ENCODE measurements around the gene TMC7. TPM values are rescaled to one million over a fixed set of nuclear protein-coding genes. Genes with fewer than 3 reads are reported as not detected.

Gene TMC7
- total and polyA plus RNA-seq, 2 of the 13 experiments (the other 11 are each of a cell fraction or from before 2014, with no cell fraction given) = 1.2 to 5.1 TPM

GRCh38 chr16:19068237-19068815 is 84.6 kb downstream of the TMC7 start (continued):
- TF ChIP-seq CREM (IDR thresholded peaks at IDR 0.05) = no peak
- no peak for TF ChIP-seq CREM (CRISPR knock-in tag; IDR thresholded peaks at IDR 0.05)
- TF ChIP-seq SP4 (CRISPR knock-in tag; IDR thresholded peaks at IDR 0.05) = no peak
- TF ChIP-seq PITX1 (CRISPR knock-in tag; IDR thresholded peaks at IDR 0.05) = no peak
- no peak for TF ChIP-seq HOXD1 (CRISPR knock-in tag; IDR thresholded peaks at IDR 0.05)
- TF ChIP-seq ZNF619 (CRISPR knock-in tag; IDR thresholded peaks at IDR 0.05) = no peak
- TF ChIP-seq STAG1 (CRISPR knock-in tag; IDR thresholded peaks at IDR 0.05) = no peak
- TF ChIP-seq ATF5 (CRISPR knock-in tag; IDR thresholded peaks at IDR 0.05; ENCODE audit: low read depth) = no peak
- TF ChIP-seq, protein P1, sequence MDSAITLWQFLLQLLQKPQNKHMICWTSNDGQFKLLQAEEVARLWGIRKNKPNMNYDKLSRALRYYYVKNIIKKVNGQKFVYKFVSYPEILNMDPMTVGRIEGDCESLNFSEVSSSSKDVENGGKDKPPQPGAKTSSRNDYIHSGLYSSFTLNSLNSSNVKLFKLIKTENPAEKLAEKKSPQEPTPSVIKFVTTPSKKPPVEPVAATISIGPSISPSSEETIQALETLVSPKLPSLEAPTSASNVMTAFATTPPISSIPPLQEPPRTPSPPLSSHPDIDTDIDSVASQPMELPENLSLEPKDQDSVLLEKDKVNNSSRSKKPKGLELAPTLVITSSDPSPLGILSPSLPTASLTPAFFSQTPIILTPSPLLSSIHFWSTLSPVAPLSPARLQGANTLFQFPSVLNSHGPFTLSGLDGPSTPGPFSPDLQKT (CRISPR knock-in tag; IDR thresholded peaks at IDR 0.05; ENCODE audit: borderline replicate concordance) = no peak
- TF ChIP-seq, protein P2, sequence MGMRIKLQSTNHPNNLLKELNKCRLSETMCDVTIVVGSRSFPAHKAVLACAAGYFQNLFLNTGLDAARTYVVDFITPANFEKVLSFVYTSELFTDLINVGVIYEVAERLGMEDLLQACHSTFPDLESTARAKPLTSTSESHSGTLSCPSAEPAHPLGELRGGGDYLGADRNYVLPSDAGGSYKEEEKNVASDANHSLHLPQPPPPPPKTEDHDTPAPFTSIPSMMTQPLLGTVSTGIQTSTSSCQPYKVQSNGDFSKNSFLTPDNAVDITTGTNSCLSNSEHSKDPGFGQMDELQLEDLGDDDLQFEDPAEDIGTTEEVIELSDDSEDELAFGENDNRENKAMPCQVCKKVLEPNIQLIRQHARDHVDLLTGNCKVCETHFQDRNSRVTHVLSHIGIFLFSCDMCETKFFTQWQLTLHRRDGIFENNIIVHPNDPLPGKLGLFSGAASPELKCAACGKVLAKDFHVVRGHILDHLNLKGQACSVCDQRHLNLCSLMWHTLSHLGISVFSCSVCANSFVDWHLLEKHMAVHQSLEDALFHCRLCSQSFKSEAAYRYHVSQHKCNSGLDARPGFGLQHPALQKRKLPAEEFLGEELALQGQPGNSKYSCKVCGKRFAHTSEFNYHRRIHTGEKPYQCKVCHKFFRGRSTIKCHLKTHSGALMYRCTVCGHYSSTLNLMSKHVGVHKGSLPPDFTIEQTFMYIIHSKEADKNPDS (CRISPR knock-in tag; IDR thresholded peaks at IDR 0.05) = 0 out of 2 replicates have a peak, but pooled peaks have one; percentile 3
- TF ChIP-seq SIX1 (CRISPR knock-in tag; IDR thresholded peaks at IDR 0.05; ENCODE audit: borderline replicate concordance) = no peak
- TF ChIP-seq ZBTB7B (CRISPR knock-in tag; IDR thresholded peaks at IDR 0.05) = no peak
- peak; percentile 91 for TF ChIP-seq ZSCAN30 (CRISPR knock-in tag; IDR thresholded peaks at IDR 0.05)
- TF ChIP-seq MTA1 (CRISPR knock-in tag; IDR thresholded peaks at IDR 0.05; ENCODE audit: borderline replicate concordance) = no peak
- TF ChIP-seq ZNF33A (CRISPR knock-in tag; IDR thresholded peaks at IDR 0.05; ENCODE audit: borderline replicate concordance) = no peak
- no peak; the same call in 1 of the 2 replicates for TF ChIP-seq ADNP (CRISPR knock-in tag; IDR thresholded peaks at IDR 0.05)
- no peak for TF ChIP-seq ZNF691 (CRISPR knock-in tag; IDR thresholded peaks at IDR 0.05; ENCODE audit: borderline replicate concordance, low read depth)
- TF ChIP-seq MAF1 (CRISPR knock-in tag; IDR thresholded peaks at IDR 0.05; ENCODE audit: borderline replicate concordance) = no peak
- TF ChIP-seq ZNF44 (CRISPR knock-in tag; IDR thresholded peaks at IDR 0.05) = peak; percentile 6; the same call in 1 of the 2 replicates
- 0 out of 2 replicates have a peak, but pooled peaks have one; percentile 10 for TF ChIP-seq RCOR2 (CRISPR knock-in tag; IDR thresholded peaks at IDR 0.05)
- no peak for TF ChIP-seq TCF12 (IDR thresholded peaks at IDR 0.05)
- 0 out of 2 replicates have a peak, but pooled peaks have one; percentile 8 for TF ChIP-seq TCF12 (CRISPR knock-in tag; IDR thresholded peaks at IDR 0.05)
- TF ChIP-seq DR1 (CRISPR knock-in tag; IDR thresholded peaks at IDR 0.05) = no peak
- no peak for TF ChIP-seq KDM1A (CRISPR knock-in tag; IDR thresholded peaks at IDR 0.05)
- TF ChIP-seq, protein P3, sequence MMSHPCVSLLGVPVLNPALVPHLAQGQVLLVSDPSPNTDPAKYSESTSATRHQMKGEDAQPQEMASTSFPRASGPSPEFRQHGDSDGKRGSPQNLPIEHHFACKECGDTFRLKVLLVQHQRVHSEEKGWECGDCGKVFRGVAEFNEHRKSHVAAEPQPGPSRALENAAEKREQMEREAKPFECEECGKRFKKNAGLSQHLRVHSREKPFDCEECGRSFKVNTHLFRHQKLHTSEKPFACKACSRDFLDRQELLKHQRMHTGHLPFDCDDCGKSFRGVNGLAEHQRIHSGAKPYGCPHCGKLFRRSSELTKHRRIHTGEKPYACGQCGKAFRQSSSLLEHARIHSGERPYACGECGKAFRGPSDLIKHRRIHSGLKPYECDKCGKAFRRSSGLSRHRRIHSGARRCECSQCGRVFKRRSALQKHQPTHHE (CRISPR knock-in tag; IDR thresholded peaks at IDR 0.05; ENCODE audit: borderline replicate concordance) = no peak
- no peak for TF ChIP-seq SALL1 (CRISPR knock-in tag; IDR thresholded peaks at IDR 0.05)
- TF ChIP-seq XRCC5 (optimal IDR thresholded peaks at IDR 0.05; ENCODE audit: low read length) = no peak
